GM12864 (cell line): Measurements from ENCODE around the gene KHK.

Source experiments
- DNase-seq: peaks from one replicate; pipeline ENCODE4 v3.0.0-alpha.2; 2011; ENCODE audit warnings: low read depth
- H3K4me3 ChIP-seq: 2 replicates; pipeline ENCODE4 v1.5.1; 2011; ENCODE audit warnings: mild to moderate bottlenecking, low read depth, low read length, control low read depth
- CTCF ChIP-seq: IDR thresholded peaks from 2 replicates; pipeline ENCODE4 v1.5.1; 2011; ENCODE audit warnings: low read depth, mild to moderate bottlenecking, moderate library complexity, low read length, control low read depth, inconsistent platforms; ENCODE audit errors: missing control alignments

Gene KHK

GRCh38 chr2:27051902-27052645 is 34.5 kb upstream of the KHK start:
- no peak for DNase-seq
- TF ChIP-seq CTCF, result no peak
- H3K4me3 ChIP-seq, result peak overlapping the region; percentile 70

- no peak overlapping the region for H3K4me3 ChIP-seq
- DNase-seq, result no peak
- TF ChIP-seq CTCF, result no peak
Observed at GRCh38 chr2:27053321-27053720, 33.3 kb upstream of the KHK start.

- no peak for TF ChIP-seq CTCF
- no peak for DNase-seq
- H3K4me3 ChIP-seq, result no peak overlapping the region
Observed at GRCh38 chr2:27053776-27054175, 32.8 kb upstream of the KHK start.

GRCh38 chr2:27054721-27055120 is 31.9 kb upstream of the KHK start:
- no peak overlapping the region for H3K4me3 ChIP-seq
- no peak for TF ChIP-seq CTCF
- DNase-seq, result no peak

- no peak overlapping the region for H3K4me3 ChIP-seq
- no peak for DNase-seq
- no peak for TF ChIP-seq CTCF
Observed at GRCh38 chr2:27057184-27057583, 29.4 kb upstream of the KHK start.

- H3K4me3 ChIP-seq, result no peak overlapping the region
- no peak for DNase-seq
- TF ChIP-seq CTCF, result no peak
Observed at GRCh38 chr2:27058210-27058609, 28.4 kb upstream of the KHK start.
